Stomach (tissue), 4 donors: Measurements from ENCODE around the gene IGF1R.

ENCODE experiments used
- CTCF ChIP-seq, 7 experiments: fragments of 450-650 bp in 4 of 7; fragments of 200-600 bp in 3 of 7; sonication (generic) in 3 of 7; IDR thresholded peaks; one replicate each; pipeline ENCODE4 v1.5.1; 2016 to 2019; ENCODE audit warnings: antibody characterized with exemption in 7 of 7, control low read depth in 2 of 7, mild to moderate bottlenecking in 1 of 7
- POLR2A ChIP-seq, 4 donors: fragments of 450-650 bp; IDR thresholded peaks; one replicate each; pipeline ENCODE4 v1.6.1; 2016; ENCODE audit warnings: antibody characterized with exemption in 4 of 4, control low read depth in 2 of 4, mild to moderate bottlenecking in 1 of 4, moderate library complexity in 1 of 4

GRCh38 chr15:98954411-98954810 lies 306.1 kb downstream of the IGF1R start:
- no peak for TF ChIP-seq CTCF (IDR thresholded peaks at IDR 0.05)
- no peak for TF ChIP-seq POLR2A (IDR thresholded peaks at IDR 0.05)
